ENCODE measurements around the gene CAPNS2. TPM values are rescaled to one million over a fixed set of nuclear protein-coding genes. Genes with fewer than 3 reads are reported as not detected.

CAPNS2 gene
- total RNA-seq, 1 experiment from 2014 or later, result not detected

DNA sequence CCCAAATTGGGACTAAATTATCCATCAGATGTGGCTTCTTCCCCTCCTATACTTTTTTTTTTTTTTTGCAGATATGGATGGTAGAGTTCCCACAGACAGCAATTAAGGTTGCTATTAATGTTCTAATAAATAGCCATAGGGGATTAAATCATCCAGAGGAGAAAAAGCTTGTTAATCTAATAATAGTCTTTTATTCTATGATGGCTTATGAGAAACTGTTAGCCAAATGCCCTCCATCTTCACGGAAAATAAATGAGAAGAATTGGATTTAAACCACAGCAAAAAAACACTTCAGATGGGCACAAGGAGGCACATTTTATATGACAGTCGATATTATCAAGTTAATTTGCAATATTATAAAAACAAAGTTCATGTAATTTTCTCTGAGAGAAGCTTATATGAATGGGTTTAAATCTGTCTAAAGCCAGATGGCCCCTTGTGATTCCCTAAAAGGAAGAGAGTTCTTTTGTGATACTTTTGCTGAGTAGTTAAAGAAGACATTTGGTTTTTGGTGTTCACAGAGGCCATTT, 5.1 kb upstream of the CAPNS2 start:
- Histone ChIP-seq H2AFZ (ENCODE audit: low read depth, low read length, poor library complexity, severe bottlenecking) (no peak overlapping the region), H4K20me1 (ENCODE audit: insufficient read depth) (no peaks in the 10 kb centered on the region), H3K4me2 (ENCODE audit: low read length) (no peak overlapping the region), H3K79me2 (ENCODE audit: insufficient read depth, low read length) (no peaks in the 10 kb centered on the region), H3K4me1 (ENCODE audit: control insufficient read depth in 1 of 2, insufficient read depth in 2 of 2, low read length in 2 of 2) (no peaks in the 10 kb centered on the region), H3K36me3 (ENCODE audit: control insufficient read depth in 1 of 2, insufficient read depth in 2 of 2, low read length in 2 of 2) (no peaks in the 10 kb centered on the region), H3K4me3 (replicated peaks in 1 of 2; ENCODE audit: low read depth in 1 of 2, low read length in 2 of 2) (no peak overlapping the region), H3K9me2 (ENCODE audit: insufficient read depth) (no peaks in the 10 kb centered on the region), H3K9me3 (ENCODE audit: control insufficient read depth in 1 of 2, insufficient read depth in 1 of 2, low read depth in 1 of 2, low read length in 2 of 2) (no peaks in the 10 kb centered on the region), H3K9ac (ENCODE audit: low read length) (no peak overlapping the region), H3K27ac (ENCODE audit: low read depth, low read length) (no peak overlapping the region), H3K27me3 (ENCODE audit: insufficient read depth, low read length) (no peaks in the 10 kb centered on the region)
- POLR2A ChIA-PET, result no interaction called here
- DNase-seq (ENCODE audit: low read depth, low spot score), result no peak
- no TSS peak for BruUV-seq (replicated peaks)
- no peak for ATAC-seq
- intact Hi-C loops (cut with micrococcal nuclease), result no loop called here
- CTCF ChIA-PET, result no interaction called here
- RAD21 ChIA-PET (ENCODE audit: low non-redundant PET in 1 of 2, low total read pairs in 2 of 2, uncharacterized antibody in 2 of 2, unreplicated experiment in 2 of 2), result no interaction called here
- TF ChIP-seq EZH2phosphoT487 (IDR thresholded peaks at IDR 0.05; ENCODE audit: borderline replicate concordance), result no peak
- TF ChIP-seq SP1 (IDR thresholded peaks at IDR 0.05; ENCODE audit: low read depth), result no peak

GRCh38 chr16:55562936-55563335, 3.5 kb upstream of the CAPNS2 start:
- intact Hi-C loops (cut with micrococcal nuclease), result no loop called here
- Histone ChIP-seq H3K79me2 (ENCODE audit: insufficient read depth, low read length) (no peaks in the 10 kb centered on the region), H3K4me3 (replicated peaks in 1 of 2; ENCODE audit: low read depth in 1 of 2, low read length in 2 of 2) (no peak overlapping the region), H3K27me3 (ENCODE audit: insufficient read depth, low read length) (no peaks in the 10 kb centered on the region), H4K20me1 (ENCODE audit: insufficient read depth) (no peaks in the 10 kb centered on the region), H3K27ac (ENCODE audit: low read depth, low read length) (no peak overlapping the region), H3K4me2 (ENCODE audit: low read length) (no peak overlapping the region), H2AFZ (ENCODE audit: low read depth, low read length, poor library complexity, severe bottlenecking) (no peak overlapping the region), H3K9me3 (ENCODE audit: control insufficient read depth in 1 of 2, insufficient read depth in 1 of 2, low read depth in 1 of 2, low read length in 2 of 2) (no peaks in the 10 kb centered on the region), H3K9ac (ENCODE audit: low read length) (no peak overlapping the region), H3K36me3 (ENCODE audit: control insufficient read depth in 1 of 2, insufficient read depth in 2 of 2, low read length in 2 of 2) (no peaks in the 10 kb centered on the region), H3K4me1 (ENCODE audit: control insufficient read depth in 1 of 2, insufficient read depth in 2 of 2, low read length in 2 of 2) (no peaks in the 10 kb centered on the region), H3K9me2 (ENCODE audit: insufficient read depth) (no peaks in the 10 kb centered on the region)
- RAD21 ChIA-PET (ENCODE audit: low non-redundant PET in 1 of 2, low total read pairs in 2 of 2, uncharacterized antibody in 2 of 2, unreplicated experiment in 2 of 2), result no interaction called here
- ATAC-seq (no peak), DNase-seq (ENCODE audit: low read depth, low spot score) (no peak)
- no TSS peak for BruUV-seq (replicated peaks)
- no peak for TF ChIP-seq SP1 (IDR thresholded peaks at IDR 0.05; ENCODE audit: low read depth)
- TF ChIP-seq RAD21 (IDR thresholded peaks at IDR 0.05; ENCODE audit: low read depth), result no peak
- no peak for TF ChIP-seq SIN3A (IDR thresholded peaks at IDR 0.05; ENCODE audit: low read depth)
- TF ChIP-seq, protein P1, sequence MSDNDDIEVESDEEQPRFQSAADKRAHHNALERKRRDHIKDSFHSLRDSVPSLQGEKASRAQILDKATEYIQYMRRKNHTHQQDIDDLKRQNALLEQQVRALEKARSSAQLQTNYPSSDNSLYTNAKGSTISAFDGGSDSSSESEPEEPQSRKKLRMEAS (IDR thresholded peaks at IDR 0.05), result no peak
- TF ChIP-seq CTCF (IDR thresholded peaks at IDR 0.05 in 2 of 3, conservative IDR thresholded peaks at IDR 0.05 in 1 of 3; ENCODE audit: borderline replicate concordance in 1 of 3, insufficient read depth in 1 of 3, low read depth in 2 of 3, low read length in 2 of 3), result no peak
- TF ChIP-seq, protein P2, sequence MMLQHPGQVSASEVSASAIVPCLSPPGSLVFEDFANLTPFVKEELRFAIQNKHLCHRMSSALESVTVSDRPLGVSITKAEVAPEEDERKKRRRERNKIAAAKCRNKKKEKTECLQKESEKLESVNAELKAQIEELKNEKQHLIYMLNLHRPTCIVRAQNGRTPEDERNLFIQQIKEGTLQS (IDR thresholded peaks at IDR 0.05), result no peak
- POLR2A ChIA-PET, result no interaction called here
- CTCF ChIA-PET, result no interaction called here

Data from HCT116 (cell line).